Fibroblast of peridontal ligament (primary cell): ENCODE measurements around the gene TKTL1.

ENCODE experiments used
- DNase-seq: peaks from one replicate; pipeline ENCODE4 v3.0.0-alpha.2; 2010; ENCODE audit errors: extremely low read depth

Gene TKTL1

GRCh38 chrX:154362085-154362742 lies 66.6 kb downstream of the TKTL1 start:
- DNase-seq, result no peak

GRCh38 chrX:154363706-154364439 lies 68.3 kb downstream of the TKTL1 start:
- DNase-seq, result no peak

- DNase-seq, result no peak
These were observed 69.5 kb downstream of the TKTL1 start for GRCh38 chrX:154365052-154365600.

GRCh38 chrX:154365997-154366665 lies 70.5 kb downstream of the TKTL1 start:
- DNase-seq, result no peak

- peak; percentile 27 for DNase-seq
These were observed 71.1 kb downstream of the TKTL1 start for GRCh38 chrX:154366666-154367055.

- DNase-seq, result no peak
These were observed 72.1 kb downstream of the TKTL1 start for GRCh38 chrX:154367474-154368308.

- peak; percentile 88 for DNase-seq
These were observed 73.2 kb downstream of the TKTL1 start for GRCh38 chrX:154368630-154369448.

GRCh38 chrX:154369449-154370299 lies 74.1 kb downstream of the TKTL1 start:
- DNase-seq, result peak; percentile 94

- DNase-seq, result peak; percentile 21
These were observed 74.9 kb downstream of the TKTL1 start for GRCh38 chrX:154370300-154371016.

- DNase-seq, result peak; percentile 90
These were observed 75.6 kb downstream of the TKTL1 start for GRCh38 chrX:154371017-154371788.

GRCh38 chrX:154371789-154372300 lies 76.2 kb downstream of the TKTL1 start:
- DNase-seq, result no peak

- DNase-seq, result peak; percentile 50
These were observed 77.0 kb downstream of the TKTL1 start for GRCh38 chrX:154372612-154373022.

- peak; percentile 87 for DNase-seq
These were observed 78.0 kb downstream of the TKTL1 start for GRCh38 chrX:154373340-154374306.

- no peak for DNase-seq
These were observed 78.9 kb downstream of the TKTL1 start, which contains the start of gene FLNA for GRCh38 chrX:154374313-154375155. FLNA (minus strand) TSS chrX:154374634; CDS start chrX:154371245, 3,389 bp downstream.

GRCh38 chrX:154375156-154375504 lies 79.5 kb downstream of the TKTL1 start:
- no peak for DNase-seq

GRCh38 chrX:154376774-154377173 lies 81.2 kb downstream of the TKTL1 start:
- no peak for DNase-seq
